GM21528 (cell line): ENCODE measurements around the gene RRP15.

Experiments
- ATAC-seq: cut with Tn5 transposase; IDR thresholded peaks from one replicate; pipeline ENCODE4 v1.9.1; 2021; ENCODE audit warnings: mild to moderate bottlenecking, moderate library complexity; ENCODE audit not compliant: unreplicated experiment, low FRiP score

The RRP15 gene

DNA sequence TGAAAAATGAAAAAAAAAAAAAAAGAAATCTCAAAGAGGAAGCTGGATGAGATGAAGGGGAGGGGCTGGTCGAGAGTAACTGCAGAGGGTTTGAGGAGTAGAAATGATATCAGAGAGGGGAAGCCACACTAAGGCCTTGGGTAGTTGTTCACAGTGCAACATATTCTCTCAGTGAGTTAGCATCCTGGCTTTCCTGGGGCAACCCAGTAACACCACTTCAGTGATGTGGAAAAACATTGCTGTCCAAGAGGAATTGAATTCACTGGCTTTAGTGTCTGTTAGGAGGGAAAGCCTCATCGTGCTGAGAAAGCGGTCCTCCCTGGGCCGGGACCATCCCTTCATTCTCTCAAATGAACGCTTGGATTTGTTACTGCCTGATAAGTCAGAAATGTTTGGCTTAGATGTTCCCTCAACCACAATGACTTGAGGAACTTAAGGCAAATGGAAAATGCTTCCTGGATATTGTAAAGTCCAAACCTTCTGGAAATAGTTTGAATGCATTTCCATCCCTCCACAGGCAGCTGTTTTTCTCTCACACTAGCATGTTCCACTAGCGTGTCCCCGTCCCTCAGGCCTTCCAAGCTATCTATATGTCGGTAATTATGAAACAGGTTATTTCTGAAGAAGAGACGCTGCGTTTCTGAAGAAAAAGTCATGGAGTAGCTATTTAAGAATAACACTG is 72.3 kb downstream of the RRP15 start:
- ATAC-seq = no peak

DNA sequence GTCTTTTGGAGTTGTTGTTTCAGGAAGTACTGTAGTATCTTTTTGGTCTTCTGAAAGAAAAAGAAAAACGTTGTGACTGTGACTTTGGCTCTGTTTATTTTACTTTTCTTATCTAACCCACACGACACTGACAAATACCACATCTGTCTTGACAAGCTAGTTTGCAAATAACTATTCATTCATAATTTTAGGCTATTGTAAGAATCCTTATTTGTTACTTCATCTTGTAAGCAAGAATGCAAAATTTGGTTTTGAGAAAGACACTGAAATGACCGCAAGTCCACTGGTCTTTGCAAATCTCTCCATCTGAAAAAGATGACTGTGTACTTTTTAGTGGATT is 72.8 kb downstream of the RRP15 start:
- no peak for ATAC-seq

DNA sequence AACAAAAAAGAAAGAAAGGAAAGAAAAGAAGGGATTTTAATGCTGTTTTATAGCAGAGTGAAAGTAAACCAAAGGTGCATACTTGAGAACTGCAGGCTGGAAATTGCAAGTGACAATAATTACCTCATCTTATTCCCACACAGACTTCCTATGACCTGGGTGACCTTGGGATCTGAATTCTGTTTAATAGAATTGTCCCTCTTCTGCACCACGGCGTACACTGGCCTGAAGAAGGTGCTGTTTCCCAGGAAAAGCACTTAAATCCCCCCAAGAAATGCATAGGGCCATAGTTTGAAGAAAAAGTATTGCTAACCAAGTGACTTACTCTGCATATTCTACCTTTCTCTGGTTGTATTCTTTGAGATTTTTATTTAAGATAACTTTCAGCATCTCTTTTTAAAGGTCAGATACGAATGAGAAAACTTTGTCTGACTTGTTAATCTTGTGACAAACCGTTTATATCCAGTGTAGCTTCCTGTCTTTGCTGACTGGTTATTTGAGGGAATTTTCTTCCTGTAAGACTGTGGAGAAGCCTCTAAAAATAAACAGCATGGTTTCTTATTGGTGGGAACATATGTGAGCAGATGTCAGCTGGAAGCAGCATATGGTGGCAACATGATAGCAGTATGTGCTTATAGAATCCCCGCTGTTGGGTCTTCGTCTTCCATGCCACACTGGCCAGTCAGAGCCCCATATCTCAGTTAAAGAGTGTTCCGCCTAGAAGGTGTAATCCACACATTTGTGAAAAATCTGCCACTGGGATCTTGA is 76.4 kb downstream of the RRP15 start:
- no peak for ATAC-seq

DNA sequence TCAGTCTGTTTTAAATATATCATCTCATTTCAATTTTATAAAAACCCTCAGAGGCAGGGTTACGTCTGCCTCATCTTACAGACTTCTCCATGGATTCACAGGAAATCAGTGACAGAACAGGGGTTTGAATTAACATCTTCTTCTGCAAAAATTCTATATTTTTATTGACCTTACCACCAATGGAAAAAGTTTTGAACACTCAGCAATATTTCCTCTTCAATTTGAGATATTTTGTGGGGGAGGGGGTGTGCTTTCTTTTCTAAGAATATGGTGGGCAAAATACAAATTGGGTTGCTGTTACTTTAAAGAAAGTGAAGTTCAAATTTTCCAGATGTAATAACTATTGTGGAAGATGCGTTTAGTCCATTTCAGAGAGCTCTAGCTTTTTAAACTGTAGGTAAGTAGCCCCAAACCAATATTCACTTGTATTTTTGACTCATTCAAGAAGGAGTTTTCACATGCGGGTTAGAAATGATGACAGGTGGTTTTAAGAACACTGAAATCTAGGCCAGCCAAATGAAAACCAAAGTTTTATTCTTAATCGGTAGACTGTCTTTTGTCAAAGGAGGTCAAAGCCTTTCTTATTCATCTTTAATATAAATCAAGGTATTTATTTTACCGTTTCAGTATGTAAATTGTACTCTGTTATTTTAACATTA is 77.5 kb downstream of the RRP15 start:
- ATAC-seq = no peak

DNA sequence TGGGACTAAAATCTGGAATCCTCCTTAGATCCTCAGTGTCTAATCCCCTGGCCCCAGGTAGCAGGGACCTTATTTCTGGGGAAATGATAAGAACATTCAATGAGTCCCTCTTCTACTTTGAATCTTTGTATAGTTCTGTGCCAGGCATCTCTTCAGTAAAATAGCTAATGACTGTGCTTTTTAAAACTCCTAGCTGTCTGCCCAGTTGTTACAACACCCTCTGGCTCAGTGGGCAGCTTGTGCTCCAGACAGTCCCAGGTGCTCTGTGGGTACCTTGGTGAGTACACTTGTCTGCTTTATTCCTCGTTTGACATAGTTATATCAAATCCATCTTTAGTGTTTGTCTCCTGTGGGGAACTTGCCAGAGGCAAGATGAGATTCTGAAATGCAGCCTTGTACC is 78.0 kb downstream of the RRP15 start:
- no peak for ATAC-seq

DNA sequence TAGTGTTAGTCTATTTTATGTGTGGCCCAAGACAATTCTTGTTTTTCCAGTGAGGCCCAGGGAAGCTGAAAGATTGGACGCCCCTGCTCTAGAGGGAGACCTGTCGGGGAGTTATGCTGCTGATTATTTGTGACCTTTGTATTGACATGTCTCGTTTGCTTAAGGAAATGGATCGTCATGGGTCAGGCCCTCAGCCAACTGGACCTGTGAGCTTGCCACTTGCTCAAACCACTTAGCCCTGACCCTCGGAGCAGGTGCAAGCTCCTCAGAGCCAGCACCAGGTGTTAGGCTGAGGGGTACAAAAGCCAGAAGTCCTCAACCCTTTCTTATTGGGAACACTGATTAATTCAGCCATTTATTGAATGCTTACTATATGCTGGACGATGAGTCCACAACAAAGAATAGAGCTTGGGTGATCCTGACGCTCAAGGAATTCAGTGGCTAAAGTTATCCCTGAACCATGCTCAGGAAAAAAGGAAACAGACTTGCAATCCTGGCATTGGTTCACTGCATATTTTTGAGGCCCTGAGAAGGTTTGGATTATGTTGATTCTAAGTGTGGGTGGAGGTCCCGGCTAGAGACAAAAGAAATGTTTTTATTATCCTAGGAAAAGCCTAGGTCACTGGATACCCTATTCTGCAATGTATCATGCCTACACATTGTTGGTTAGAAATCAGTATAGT is 79.1 kb downstream of the RRP15 start:
- no peak for ATAC-seq

DNA sequence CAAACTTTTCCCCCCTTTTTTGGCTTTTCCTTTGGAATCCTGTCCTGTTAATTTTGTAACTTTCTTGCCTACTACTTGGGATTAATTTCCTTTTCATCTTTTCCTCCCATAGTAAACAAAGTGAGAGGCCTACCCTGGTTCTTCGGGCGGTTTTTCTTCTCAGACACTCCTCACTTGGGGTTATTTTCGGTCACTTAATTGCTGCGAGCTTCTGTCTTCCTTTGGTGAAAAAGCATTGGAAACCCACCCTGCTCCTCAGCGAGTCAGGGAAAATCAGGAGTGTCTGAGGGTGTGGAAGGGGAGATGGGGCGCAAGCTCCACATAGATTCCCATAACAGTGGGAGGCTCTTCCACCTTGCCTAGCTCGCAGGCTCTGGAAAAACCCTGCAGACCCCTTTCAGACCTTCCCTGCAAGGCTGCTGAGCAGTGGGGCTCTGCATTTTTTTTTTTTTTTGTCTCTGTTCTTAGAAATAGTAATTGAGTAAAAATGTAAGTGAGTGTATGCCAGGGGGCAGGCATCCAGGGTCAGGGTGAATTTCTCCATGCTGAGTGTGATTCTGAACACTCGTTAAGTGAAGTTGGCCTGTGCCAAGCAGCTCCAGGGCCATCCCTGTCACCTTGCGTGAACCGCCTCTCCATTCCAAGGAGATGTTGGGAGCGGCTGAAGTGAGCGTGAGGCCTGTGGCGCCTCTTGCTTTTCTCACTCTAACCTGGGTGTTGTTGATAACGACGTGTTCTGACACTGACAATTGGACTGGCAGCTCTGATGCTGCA is 80.3 kb downstream of the RRP15 start:
- no peak for ATAC-seq

DNA sequence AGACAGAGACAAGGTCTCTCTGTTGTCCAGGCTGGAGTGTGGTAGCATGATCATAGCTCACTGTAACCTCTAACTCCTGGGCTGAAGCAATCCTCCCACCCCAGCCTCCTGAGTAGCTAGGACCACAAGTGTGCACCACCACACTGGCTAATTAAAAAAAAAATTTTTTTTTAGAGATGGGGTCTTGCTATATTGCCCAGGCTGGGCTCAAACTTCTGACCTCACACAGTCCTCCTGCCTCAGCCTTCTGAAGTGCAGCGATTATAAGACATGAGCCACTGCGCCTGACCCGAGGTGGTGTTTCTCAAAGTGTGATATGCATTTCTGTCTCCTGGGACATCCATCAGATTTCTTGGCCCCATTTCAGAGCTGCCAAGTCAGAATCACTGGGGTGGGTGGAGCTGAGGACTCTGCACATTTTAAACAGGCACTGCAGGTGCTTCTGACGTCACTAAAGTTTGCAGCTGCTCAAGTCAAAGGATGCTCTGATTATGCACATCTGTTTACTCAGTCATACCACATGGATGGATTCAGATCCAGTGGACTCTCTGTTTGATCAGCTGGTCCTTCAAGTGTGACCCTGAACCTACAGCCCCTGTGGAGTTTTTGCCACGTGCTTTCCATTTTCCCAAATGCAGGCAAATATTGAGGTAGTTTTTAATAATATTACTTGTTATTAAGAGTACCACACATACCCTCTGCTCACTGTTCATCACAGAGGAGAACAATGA is 81.4 kb downstream of the RRP15 start:
- no peak for ATAC-seq

DNA sequence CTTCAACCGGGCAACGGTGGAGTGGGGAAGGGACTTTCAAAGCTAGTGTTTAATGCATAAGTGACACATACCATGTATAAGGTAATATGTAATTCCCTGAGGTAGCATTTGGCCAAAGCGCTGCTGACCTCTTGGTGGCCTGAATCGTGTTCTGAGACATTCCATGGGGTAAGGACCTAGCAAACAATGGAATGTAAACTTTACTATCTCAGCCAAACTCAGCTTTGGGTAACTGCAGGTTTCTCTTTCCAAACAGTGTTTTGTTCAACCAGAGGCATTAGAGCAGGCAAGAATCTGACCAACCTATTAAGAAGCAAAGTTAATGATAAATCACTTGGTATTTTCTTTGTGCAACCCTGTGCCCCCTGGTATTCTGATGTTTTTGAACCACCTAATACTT is 82.0 kb downstream of the RRP15 start:
- no peak for ATAC-seq

DNA sequence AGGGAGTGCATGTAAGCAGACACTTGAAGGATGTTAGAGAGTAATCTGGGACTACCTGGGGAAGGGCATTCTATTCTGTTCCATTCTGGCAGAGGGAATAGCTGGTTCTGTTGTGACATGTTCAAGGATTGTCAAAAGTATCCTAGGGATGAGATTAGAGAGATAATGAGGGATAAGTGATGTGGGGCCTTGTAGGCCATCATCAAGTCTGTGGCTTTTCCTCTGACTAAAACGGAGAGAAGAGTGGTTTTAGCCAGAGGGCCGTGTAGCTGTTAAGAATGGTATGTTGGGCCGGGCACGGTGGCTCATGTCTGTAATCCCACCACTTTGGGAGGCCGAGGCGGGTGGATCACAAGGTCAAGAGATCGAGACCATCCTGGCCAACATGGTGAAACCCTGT is 83.6 kb downstream of the RRP15 start:
- ATAC-seq = no peak

DNA sequence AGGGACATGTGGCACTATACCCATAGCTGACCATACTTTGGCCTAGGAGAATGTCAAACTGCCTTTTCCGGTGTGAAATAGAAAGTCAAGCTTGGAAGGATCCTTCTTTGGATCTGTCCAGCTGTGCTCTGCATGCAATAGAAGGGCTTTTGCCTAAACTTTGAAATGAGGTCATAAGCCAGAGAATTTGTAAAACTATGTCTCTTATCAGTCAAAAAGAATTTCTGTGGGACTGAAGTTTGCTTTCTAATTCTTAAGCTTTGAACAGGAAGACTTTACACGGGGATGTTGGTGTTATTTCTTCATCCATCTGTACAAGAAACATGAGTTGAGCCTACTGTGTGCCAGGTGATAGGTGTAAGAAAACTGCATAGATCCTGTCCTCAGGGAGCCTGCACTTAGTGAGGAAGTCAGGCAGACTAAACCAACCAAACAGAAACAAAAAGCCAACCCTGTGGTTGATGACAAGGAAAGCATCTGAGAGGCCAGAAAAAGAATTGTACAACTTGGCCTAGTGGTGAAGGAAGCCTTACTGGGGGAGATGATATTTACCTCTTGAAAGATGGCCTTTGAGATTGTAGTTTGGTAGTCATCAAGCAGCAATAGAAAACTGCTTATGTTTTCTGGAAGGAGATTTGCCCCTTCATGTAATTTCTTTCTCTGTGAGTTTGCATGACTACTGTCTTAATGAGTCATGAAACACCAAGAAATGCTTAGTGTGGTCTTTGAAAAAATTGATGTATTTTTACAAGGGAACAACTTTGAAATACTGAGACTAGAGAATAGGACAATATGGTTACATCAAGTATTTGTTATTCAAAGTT is 84.8 kb downstream of the RRP15 start:
- ATAC-seq = no peak

DNA sequence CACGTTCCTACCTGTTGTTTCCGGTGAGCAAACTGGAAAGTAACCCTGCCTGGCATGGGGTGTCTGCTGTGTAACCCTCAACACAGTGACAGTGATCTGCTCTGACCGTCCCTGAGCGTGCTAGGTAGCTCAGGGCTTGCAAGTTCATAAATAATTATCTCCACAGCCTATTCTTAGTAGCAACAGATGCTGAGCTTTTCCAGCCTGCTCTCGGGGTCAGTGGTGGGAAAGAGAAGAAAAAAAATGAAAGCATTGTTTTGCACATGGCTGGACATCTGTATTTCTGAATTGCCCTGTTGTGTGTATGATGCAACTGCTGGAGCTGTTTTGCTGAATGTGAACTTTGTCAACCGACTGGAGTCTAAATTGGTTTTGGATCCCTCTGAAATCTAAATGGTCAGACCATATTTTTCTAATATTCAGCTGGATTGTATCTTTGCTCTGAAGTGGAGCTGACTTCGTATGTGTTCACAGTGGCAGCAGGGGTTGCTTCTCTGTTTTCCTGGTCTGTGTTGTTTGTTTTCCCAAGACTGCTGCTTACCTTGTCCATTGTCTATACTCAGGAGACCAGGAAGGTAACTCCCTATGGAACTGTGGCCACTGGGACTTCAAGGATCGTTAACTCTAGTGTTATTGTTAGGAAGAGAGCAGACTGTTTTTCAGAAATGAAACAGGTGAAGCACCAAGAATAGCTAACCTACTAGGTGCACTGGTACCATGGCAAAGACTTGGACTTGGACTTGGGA is 87.0 kb downstream of the RRP15 start:
- no peak for ATAC-seq

DNA sequence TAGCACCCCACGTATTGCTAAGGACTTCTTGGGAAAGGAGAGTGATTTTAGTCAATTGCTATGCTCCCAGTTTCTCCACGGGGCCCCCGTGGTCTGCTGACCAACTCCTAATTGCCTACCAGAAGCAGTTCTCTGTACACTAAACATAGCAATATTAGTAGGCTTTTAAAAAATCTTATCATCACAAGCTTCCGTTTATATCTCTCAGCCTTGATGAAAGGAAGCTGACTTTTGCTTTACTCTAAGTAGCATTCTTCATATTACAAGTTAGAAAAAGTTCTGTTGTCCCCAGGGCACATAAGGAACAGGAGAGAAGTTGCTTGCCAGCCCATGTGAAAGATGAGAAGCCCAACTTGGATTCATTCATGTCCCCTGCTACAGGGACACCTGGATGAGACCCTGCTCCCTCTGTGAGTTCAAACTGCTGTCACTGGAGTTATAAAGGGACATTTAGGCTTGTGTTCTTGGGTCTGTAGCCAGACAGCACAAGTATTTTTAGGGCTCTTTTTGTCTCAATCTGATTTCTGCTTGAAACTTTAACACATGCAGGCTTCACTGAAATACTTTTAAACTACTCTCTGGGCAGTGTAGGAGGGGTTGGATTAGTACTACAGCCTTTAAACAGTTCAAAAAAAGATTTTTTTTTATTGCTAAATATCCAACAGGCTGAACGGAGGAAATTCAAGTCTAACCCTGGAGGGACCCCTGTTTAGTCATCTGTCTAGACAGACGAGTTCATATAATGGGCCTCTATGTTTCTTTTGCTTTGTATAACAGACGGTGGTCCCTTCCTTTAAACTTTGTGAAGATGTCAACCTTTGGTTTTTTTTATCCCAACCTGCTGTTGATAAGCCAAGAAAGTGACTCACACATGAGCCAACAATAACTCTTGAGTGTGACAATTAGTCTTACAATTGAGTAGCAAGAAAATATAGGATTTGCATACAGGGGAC is 89.6 kb downstream of the RRP15 start:
- ATAC-seq = no peak

DNA sequence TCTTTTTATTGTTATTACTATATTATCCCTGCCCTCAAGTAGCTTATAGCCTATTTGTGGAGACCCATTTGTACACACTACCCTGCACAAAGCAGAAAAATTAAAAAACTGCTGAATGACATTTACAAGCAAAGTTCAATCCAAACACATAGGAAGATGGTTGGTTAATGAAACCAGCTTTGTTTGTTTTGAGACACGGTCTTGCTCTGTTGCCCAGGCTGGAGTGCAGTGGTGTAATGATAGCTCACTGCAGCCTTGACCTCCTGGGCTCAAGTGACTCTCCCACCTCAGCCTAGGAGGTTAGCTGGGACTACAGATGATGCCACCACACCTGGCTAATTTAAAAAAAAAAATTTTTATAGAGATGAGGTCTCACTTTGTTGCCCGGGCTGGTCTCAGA is 91.6 kb downstream of the RRP15 start:
- peak; percentile 26 for ATAC-seq

DNA sequence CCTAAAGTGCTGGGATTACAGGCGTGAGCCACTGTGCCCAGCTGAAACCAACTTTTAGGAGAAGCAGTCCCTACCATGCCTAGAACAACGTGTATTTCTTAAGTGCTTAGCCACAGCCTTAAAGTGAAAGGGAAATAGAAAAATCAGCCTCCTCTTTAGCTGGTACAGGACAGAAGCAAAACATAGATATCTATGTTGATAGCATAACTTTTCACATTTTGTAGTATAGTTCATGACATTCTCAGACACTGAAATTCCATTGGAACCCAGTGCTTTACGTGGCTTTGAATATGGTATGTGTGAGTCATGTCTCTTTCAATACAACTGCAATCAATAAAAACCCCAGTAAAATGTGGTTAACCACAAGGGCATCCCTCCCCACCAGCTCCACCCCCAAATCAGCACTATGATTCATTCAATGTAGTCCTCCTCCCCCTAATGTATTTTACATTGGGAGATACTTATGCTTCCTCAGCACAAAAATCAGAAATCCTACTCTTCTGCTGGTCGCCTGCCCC is 92.1 kb downstream of the RRP15 start:
- ATAC-seq = peak; percentile 80

DNA sequence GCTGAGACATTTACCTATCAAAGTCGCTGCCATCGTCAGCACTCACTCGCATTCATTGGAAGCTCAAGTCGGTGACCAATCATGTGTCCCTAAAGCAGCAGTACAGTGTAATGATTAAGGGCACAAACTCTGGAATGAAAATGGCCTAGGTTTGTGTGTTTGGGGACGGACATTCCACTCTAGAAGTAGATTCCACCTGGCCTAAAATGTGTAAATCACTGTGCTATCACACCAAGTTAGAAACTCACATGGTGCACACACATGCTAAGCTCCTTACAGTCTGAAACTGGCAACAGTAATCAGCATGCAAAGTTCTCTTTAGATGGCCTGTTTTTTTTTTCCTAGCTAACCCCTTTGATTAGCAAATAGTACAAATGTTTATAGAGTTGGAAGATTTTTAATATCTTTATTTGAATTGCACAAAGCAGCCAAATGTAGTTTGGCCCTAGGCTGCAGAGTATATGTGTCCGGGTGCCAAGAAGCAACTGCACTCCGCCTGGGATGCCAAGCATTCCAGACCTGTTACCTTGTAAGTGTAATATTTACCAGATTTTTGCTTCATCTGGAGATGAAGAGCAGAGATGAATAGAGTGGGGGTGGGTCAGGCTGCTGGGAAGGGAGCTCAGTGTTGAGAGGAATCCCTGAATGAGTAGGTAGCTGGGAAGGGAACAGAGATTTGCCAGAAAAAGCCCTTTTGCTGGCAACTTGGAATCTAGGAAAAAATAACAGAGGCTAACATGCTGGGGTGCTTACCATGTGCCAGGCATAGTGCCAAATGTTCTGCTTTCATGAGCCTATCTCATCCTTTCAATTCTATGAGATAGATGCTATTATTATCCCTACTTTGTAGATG is 95.3 kb downstream of the RRP15 start:
- ATAC-seq = no peak
